Measurements from ENCODE around the gene MYL12A.

- no peak for TF ChIP-seq EZH2 (IDR thresholded peaks at IDR 0.05; ENCODE audit: insufficient read depth, poor library complexity, severe bottlenecking)
- no peak for TF ChIP-seq EZH2phosphoT487 (IDR thresholded peaks at IDR 0.05; ENCODE audit: insufficient read depth, low read depth)
Observed at GRCh38 chr18:3207565-3207964, 40.0 kb upstream of the MYL12A start.

Data from GM23248 (cell line).